GM12891 (cell line): ENCODE data around the gene GMDS.

Experiments used
- POLR2A ChIP-seq: IDR thresholded peaks from 2 replicates; pipeline ENCODE4 v1.6.1; 2011; ENCODE audit warnings: low read depth, low read length, control low read depth
- SPI1 ChIP-seq: IDR thresholded peaks from 2 replicates; pipeline ENCODE4 v1.6.1; 2011; ENCODE audit warnings: low read depth, low read length, control low read depth
- TAF1 ChIP-seq: IDR thresholded peaks from 2 replicates; pipeline ENCODE4 v1.6.1; 2011; ENCODE audit warnings: low read depth, low read length, control low read depth

GRCh38 chr6:1594445-1595200, 650.8 kb downstream of the GMDS start:
- TF ChIP-seq POLR2A: no peak
- TF ChIP-seq TAF1: no peak
- no peak for TF ChIP-seq SPI1
